Measurements from ENCODE around the gene ZMYND8.
"Not testable (repeated sequence)": the region's sequence is repeated elsewhere in the genome, so short reads cannot be mapped to it uniquely, and the experiment has no call there.

ZMYND8 gene

DNA sequence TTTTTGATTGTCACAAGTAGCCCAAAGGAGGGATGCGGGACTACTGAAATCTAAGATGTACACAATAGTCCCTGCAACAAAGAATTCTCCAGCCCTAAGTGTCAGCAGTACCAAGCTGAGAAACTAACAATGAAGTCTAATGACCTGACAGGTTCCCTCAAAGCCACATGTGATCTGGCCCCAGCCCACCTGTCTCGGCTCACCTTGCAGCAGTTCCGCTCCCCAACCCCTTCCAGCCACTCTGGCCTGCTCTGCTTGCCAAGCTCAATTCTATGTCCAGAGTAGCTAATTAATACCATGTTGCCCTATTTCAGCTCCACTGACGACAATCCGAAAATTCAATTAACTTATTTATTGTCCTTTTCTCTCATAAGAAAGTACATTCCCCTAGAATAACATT is 72.1 kb downstream of the ZMYND8 start:
- Histone ChIP-seq H3K4me1 (ENCODE audit: insufficient read depth, low read length) (no peaks in the 10 kb centered on the region), H2AFZ (ENCODE audit: low read depth, low read length) (no peak overlapping the region), H3K27me3 (ENCODE audit: insufficient read depth, low read length) (no peaks in the 10 kb centered on the region), H3K4me3 (ENCODE audit: low read length) (no peak overlapping the region), H3K36me3 (ENCODE audit: insufficient read depth, low read length) (peaks cover 95% of the 10 kb centered on the region), H3K9me3 (ENCODE audit: low read length) (no peaks in the 10 kb centered on the region)

DNA sequence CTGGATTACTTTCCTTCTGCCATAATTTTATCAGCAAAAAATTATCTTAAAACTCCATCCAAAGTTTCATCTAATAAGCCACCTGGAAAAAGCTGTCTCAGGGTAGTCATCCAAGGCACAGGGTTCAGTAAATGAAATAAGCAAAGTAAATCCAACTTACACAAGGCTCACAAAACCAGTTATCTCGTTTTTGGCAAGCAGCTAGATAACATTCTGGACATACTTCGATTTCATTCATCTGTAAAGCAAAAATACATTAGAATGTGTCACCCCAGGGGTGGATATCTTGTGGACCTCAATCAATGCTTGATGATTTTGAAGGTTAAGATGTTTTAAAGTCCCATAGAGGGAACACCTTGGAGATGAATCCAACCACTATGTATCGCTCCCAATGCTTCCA is 73.1 kb downstream of the ZMYND8 start:
- Histone ChIP-seq H3K27me3 (ENCODE audit: insufficient read depth, low read length) (no peaks in the 10 kb centered on the region), H2AFZ (ENCODE audit: low read depth, low read length) (no peak overlapping the region), H3K9me3 (ENCODE audit: low read length) (no peaks in the 10 kb centered on the region), H3K4me3 (ENCODE audit: low read length) (no peak overlapping the region), H3K36me3 (ENCODE audit: insufficient read depth, low read length) (peaks cover 97% of the 10 kb centered on the region), H3K4me1 (ENCODE audit: insufficient read depth, low read length) (no peaks in the 10 kb centered on the region)

DNA sequence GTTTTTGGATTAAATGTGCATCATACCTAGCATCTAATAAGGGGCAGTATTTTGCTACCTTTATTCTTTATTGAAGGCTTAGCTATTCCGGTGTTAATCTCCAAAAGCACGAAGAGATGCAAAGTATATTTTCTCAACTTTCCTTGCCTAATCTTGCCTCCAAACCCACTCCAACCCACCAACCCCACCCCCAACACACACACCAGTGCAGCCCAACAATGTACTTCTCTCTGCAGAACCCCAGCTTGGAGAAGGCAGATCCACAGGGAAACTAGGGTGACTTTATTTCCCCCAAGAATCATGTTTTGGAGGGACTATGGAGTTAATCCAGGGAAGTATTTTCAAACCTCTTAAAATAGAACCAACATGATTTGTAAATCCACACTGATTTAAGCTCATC is 73.6 kb downstream of the ZMYND8 start:
- Histone ChIP-seq H3K9me3 (ENCODE audit: low read length) (no peaks in the 10 kb centered on the region), H2AFZ (ENCODE audit: low read depth, low read length) (no peak overlapping the region), H3K27me3 (ENCODE audit: insufficient read depth, low read length) (no peaks in the 10 kb centered on the region), H3K4me3 (ENCODE audit: low read length) (no peak overlapping the region), H3K4me1 (ENCODE audit: insufficient read depth, low read length) (no peaks in the 10 kb centered on the region), H3K36me3 (ENCODE audit: insufficient read depth, low read length) (peaks cover 97% of the 10 kb centered on the region)

DNA sequence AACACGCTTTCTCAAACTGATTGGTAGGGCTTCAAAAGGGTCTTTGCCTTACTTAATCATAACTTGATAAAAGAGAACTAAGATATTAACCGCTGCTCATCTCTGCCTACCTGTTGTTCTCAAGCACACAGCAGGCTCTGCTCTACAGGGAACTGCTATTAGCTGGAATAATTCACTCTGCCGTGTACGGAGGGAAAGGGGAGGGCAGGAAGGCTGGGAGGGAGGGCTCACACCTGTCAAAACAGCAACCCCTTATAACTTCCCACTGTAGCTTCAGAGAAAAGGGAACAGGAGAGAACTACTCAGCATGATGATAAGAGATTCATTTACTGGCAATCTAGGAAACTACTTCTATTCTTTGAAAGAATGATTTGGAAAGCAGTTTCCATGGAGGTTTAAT is 75.1 kb downstream of the ZMYND8 start:
- Histone ChIP-seq H3K9me3 (ENCODE audit: low read length) (no peaks in the 10 kb centered on the region), H3K27me3 (ENCODE audit: insufficient read depth, low read length) (no peaks in the 10 kb centered on the region), H2AFZ (ENCODE audit: low read depth, low read length) (no peak overlapping the region), H3K4me1 (ENCODE audit: insufficient read depth, low read length) (no peaks in the 10 kb centered on the region), H3K36me3 (ENCODE audit: insufficient read depth, low read length) (peaks cover 93% of the 10 kb centered on the region), H3K4me3 (ENCODE audit: low read length) (no peak overlapping the region)

DNA sequence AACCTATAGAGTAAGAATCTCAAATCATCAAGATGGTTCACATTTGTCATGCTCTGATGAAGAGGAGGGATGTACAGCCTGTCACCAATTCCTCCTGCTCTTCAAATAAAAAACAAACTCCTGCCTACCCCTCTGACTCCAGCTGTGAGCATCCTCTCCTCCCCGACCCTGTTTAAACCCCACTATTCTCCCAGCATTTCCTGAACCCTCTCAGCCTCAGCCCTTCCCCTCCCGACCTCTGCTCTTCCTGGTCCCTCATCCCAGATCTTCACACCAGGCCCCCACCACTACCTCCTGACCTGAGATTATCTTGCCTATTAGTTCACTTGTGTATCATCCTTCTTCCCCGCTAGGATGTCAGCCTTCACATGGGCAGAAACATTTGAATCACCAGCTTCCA is 75.8 kb downstream of the ZMYND8 start:
- Histone ChIP-seq H3K9me3 (ENCODE audit: low read length) (no peaks in the 10 kb centered on the region), H3K36me3 (ENCODE audit: insufficient read depth, low read length) (peaks cover 94% of the 10 kb centered on the region), H2AFZ (ENCODE audit: low read depth, low read length) (no peak overlapping the region), H3K4me1 (ENCODE audit: insufficient read depth, low read length) (no peaks in the 10 kb centered on the region), H3K27me3 (ENCODE audit: insufficient read depth, low read length) (no peaks in the 10 kb centered on the region), H3K4me3 (ENCODE audit: low read length) (no peak overlapping the region)

DNA sequence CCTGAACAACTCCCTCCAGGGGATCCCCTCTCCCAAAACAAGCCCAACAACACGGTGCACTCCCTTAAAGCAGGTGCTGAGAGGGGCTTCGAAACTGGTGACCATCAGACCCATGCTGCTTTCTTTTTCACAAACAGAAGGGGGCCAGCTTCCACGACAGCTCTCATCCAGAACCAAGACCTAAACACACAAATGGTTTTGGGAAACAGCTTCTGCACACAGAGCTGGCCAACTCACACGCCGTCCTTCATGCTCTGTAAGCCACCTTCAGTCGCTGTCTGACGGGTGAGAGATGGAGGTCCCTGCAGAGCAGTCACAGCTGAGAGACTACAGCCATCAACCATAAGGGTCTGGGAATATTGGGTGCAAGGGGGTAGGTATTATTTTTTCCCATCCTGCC is 76.3 kb downstream of the ZMYND8 start:
- Histone ChIP-seq H3K36me3 (ENCODE audit: insufficient read depth, low read length) (peaks cover 94% of the 10 kb centered on the region), H3K9me3 (ENCODE audit: low read length) (no peaks in the 10 kb centered on the region), H3K27me3 (ENCODE audit: insufficient read depth, low read length) (no peaks in the 10 kb centered on the region), H2AFZ (ENCODE audit: low read depth, low read length) (no peak overlapping the region), H3K4me1 (ENCODE audit: insufficient read depth, low read length) (no peaks in the 10 kb centered on the region), H3K4me3 (ENCODE audit: low read length) (no peak overlapping the region)

DNA sequence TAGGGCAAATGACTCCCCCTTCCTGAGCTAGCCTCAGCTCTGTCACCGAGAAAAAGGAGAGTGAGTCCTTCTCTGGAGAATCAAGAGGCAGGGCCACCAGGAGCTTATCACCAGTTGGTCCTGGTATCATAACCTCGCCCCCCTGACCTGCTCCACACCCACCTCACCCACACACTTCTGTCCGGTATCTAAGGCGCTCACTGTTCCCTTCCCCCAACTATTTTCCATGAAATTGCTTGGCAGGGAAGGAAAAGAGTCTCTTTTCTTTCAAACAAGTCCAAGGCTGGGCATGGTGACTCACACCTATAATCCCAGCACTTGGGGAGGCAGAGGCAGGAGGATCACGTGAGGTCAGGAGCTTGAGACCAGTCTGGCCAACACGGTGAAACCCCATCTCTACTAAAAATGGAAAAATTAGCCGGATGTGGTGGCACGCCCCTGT is 77.6 kb downstream of the ZMYND8 start:
- Histone ChIP-seq H3K27me3 (ENCODE audit: insufficient read depth, low read length) (no peaks in the 10 kb centered on the region), H2AFZ (ENCODE audit: low read depth, low read length) (no peak overlapping the region), H3K9me3 (ENCODE audit: low read length) (no peaks in the 10 kb centered on the region), H3K4me1 (ENCODE audit: insufficient read depth, low read length) (no peaks in the 10 kb centered on the region), H3K4me3 (ENCODE audit: low read length) (no peak overlapping the region), H3K36me3 (ENCODE audit: insufficient read depth, low read length) (peaks cover 93% of the 10 kb centered on the region)

DNA sequence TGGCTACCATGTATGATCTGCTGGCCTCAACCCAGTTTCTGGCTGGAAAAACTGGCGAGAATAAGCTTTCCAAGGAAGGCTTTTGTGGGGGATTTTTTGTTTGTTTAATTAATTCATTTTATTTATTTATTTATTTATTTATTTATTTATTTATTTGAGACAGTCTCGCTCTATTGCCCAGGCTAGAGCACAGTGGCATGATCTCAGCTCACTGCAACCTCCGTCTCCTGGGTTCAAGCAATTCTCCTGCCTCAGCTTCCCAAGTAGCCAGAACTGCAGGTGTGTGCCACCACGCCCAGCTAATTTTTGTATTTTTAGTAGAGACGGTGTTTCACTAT is 79.0 kb downstream of the ZMYND8 start:
- not testable (repeated sequence) for H3K4me1 ChIP-seq (ENCODE audit: insufficient read depth, low read length); H2AFZ ChIP-seq (ENCODE audit: low read depth, low read length); H3K9me3 ChIP-seq (ENCODE audit: low read length); H3K27me3 ChIP-seq (ENCODE audit: insufficient read depth, low read length); H3K4me3 ChIP-seq (ENCODE audit: low read length)
- peaks cover 89% of the 10 kb centered on the region for H3K36me3 ChIP-seq (ENCODE audit: insufficient read depth, low read length)

DNA sequence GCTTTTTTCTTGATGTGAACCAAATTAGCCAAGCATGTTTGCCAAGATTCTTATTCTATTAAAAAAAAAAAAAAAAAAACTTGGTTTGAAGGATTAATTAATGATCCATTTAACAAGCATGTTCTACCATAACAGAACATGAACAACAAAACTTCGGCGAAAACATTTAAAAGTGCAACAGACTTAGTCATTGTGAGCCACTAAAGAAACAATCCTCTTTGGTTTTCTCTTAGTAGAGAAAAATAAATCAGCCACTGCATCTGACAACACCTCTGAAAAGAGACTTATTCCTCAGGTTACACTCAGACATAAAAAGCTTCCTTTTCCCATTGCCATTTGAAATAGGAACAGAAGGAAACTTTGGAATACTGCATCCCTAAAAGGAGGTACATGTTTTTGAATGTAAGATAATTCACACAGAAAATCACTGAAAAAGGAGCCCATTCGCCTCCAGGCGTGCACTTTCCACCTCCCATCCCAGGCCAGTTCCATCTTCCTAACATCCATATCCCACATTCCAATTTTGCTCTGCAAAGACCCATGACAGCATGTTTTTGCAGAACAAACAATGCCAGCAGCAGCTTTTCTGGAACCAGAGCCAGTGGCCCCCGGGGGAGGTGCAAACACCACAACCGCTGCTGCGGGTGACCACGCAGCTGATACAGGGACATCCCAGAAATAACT is 79.5 kb downstream of the ZMYND8 start:
- Histone ChIP-seq H2AFZ (ENCODE audit: low read depth, low read length) (no peak overlapping the region), H3K4me1 (ENCODE audit: insufficient read depth, low read length) (no peaks in the 10 kb centered on the region), H3K36me3 (ENCODE audit: insufficient read depth, low read length) (peaks cover 87% of the 10 kb centered on the region), H3K27me3 (ENCODE audit: insufficient read depth, low read length) (no peaks in the 10 kb centered on the region), H3K9me3 (ENCODE audit: low read length) (no peaks in the 10 kb centered on the region), H3K4me3 (ENCODE audit: low read length) (no peak overlapping the region)

DNA sequence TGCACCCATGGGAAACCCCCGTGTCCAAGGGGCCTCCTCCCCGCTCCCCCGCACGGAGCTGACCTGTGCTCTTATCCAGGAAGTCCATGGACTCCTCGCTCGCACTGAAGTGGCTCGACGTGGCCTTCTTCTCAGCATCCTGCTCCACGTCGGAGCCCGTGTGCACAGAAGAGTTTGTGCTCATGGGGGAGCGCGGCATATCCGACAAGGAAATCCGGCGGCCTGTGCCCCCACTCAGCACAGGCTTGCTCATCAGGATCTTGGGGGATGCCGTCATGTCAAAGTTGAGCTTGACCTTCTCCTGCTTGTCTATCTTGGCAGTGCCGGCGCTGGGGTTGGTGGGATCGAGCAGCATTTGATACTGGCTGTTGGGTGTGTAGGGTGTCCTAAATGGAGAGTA is 80.2 kb downstream of the ZMYND8 start:
- Histone ChIP-seq H2AFZ (ENCODE audit: low read depth, low read length) (no peak overlapping the region), H3K27me3 (ENCODE audit: insufficient read depth, low read length) (no peaks in the 10 kb centered on the region), H3K4me1 (ENCODE audit: insufficient read depth, low read length) (no peaks in the 10 kb centered on the region), H3K36me3 (ENCODE audit: insufficient read depth, low read length) (peaks cover 84% of the 10 kb centered on the region), H3K9me3 (ENCODE audit: low read length) (no peaks in the 10 kb centered on the region), H3K4me3 (ENCODE audit: low read length) (no peak overlapping the region)

DNA sequence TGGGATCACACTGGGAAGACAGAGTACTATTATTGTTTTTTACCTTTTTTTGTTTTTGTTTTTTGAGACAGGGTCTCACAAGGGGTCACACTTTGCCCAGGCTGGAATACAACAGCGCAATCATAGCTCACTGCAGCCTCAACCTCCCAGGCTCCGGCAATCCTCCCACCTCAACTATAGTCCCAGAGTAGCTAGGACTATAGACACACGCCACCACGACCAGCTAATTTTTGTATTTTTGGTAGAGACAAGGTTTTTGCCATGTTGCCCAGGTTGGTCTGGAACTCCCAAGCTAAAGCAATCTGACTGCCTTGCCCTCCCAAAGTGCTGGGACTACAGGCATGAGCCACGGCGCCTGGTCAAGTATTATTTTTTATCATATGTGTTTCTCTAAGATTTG is 81.0 kb downstream of the ZMYND8 start:
- Histone ChIP-seq H2AFZ (ENCODE audit: low read depth, low read length) (no peak overlapping the region), H3K36me3 (ENCODE audit: insufficient read depth, low read length) (peaks cover 81% of the 10 kb centered on the region), H3K9me3 (ENCODE audit: low read length) (no peaks in the 10 kb centered on the region)

DNA sequence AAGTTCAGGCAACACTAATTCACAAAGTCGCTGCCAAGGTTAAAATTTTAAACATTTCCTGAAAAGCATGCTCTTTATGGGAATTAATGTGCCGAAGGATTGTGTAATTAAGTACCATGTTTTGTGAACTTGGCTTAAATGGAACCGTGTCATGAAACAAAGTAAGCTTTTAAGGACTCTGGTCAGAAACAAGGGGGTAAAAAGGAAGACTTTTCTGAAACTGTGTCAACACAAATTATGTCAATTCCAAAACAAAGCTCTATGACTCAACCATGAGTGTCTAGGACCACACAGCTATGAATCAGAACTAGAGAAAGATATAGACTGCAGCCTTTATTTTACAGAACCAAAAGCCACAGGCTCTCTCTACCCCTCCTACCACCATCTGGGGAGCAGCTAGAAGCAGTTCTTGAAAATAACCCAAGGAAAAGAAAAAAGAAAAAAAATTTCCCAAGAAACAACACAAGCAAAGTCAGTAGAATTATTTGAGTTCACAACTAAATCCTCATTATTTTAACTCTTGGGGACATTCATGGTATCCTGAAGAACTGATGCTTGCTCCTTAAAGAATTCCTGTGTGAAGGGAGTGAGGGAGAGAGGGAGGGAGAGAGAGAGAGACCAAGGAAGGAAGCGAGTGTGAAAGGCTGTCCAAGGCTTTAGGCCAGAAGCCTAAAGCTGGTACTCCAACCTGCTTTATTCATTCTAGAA is 81.9 kb downstream of the ZMYND8 start:
- H3K36me3 ChIP-seq (ENCODE audit: insufficient read depth, low read length), result peaks cover 79% of the 10 kb centered on the region
- H3K27me3 ChIP-seq (ENCODE audit: insufficient read depth, low read length), result no peaks in the 10 kb centered on the region
- H2AFZ ChIP-seq (ENCODE audit: low read depth, low read length), result no peak overlapping the region
- no peaks in the 10 kb centered on the region for H3K4me1 ChIP-seq (ENCODE audit: insufficient read depth, low read length)
- no peak overlapping the region for H3K4me3 ChIP-seq (ENCODE audit: low read length)
- no peaks in the 10 kb centered on the region for H3K9me3 ChIP-seq (ENCODE audit: low read length)

More for the DNA sequence above, 81.0 kb downstream of the ZMYND8 start:
- no peak overlapping the region for H3K4me3 ChIP-seq (ENCODE audit: low read length)
- no peaks in the 10 kb centered on the region for H3K27me3 ChIP-seq (ENCODE audit: insufficient read depth, low read length)
- no peaks in the 10 kb centered on the region for H3K4me1 ChIP-seq (ENCODE audit: insufficient read depth, low read length)

DNA sequence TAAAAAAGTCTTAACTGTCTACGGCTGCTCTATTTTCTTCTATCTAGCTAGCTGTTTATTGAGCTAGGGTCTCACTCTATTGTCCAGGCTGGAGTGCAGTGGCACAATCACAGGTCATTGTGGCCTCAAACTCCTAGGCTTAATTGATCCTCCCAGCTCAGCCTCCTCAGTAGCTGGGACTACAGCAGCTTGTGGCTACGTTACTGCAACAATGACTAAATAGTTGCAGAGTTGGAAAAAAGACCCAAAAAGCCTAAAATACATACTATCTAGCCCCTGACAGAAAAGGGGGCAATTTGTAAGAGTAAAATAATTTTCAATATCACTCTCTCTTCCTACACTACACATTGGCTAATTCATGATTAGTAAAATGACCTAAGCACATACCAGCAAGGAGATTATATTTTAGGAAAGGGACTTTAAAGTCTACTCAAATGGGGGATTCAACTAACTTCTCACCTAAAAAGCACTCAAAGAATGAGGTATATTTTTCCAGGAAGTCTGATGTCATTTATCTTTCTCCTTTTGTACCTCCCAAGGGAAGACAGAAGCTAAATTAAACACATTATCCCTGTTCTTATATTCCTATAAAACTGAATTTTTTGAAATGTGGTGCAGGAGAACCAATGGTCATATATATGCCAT is 82.8 kb downstream of the ZMYND8 start:
- Histone ChIP-seq H2AFZ (ENCODE audit: low read depth, low read length) (no peak overlapping the region), H3K9me3 (ENCODE audit: low read length) (no peaks in the 10 kb centered on the region), H3K4me1 (ENCODE audit: insufficient read depth, low read length) (no peaks in the 10 kb centered on the region), H3K4me3 (ENCODE audit: low read length) (no peak overlapping the region), H3K27me3 (ENCODE audit: insufficient read depth, low read length) (no peaks in the 10 kb centered on the region), H3K36me3 (ENCODE audit: insufficient read depth, low read length) (peaks cover 79% of the 10 kb centered on the region)
